NCI-H1092 treated with DMSO at 0.1 percent for 48 hours (cell line): Measurements from ENCODE around the gene TH.
A peak's percentile ranks its signal among the peaks of the same experiment; 100 is the strongest.
"Not testable (repeated sequence)": the region's sequence is repeated elsewhere in the genome, so short reads cannot be mapped to it uniquely, and the experiment has no call there.

ENCODE experiments used
- DNase-seq: peaks from one replicate; lab custom pipeline; 2025; lab: John Stamatoyannopoulos, UW

The TH gene

DNA sequence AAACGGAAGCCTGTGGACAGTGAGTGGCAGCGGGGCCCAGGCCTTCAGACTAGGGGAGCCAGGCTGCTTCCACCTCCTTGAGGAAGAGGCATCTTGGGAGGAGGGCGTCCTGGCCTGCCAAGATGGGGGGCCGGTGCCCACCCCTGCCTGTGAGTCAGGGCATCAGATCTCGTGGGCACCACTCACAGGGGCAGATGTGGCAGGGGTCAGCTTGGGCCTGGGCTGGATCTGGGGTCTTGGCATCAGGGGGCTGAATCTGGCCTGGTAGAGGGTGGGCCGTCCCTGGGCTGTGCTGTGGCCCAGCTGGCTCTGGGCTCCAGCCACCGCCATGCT is 24.1 kb upstream of the TH start:
- DNase-seq, result no peak

DNA sequence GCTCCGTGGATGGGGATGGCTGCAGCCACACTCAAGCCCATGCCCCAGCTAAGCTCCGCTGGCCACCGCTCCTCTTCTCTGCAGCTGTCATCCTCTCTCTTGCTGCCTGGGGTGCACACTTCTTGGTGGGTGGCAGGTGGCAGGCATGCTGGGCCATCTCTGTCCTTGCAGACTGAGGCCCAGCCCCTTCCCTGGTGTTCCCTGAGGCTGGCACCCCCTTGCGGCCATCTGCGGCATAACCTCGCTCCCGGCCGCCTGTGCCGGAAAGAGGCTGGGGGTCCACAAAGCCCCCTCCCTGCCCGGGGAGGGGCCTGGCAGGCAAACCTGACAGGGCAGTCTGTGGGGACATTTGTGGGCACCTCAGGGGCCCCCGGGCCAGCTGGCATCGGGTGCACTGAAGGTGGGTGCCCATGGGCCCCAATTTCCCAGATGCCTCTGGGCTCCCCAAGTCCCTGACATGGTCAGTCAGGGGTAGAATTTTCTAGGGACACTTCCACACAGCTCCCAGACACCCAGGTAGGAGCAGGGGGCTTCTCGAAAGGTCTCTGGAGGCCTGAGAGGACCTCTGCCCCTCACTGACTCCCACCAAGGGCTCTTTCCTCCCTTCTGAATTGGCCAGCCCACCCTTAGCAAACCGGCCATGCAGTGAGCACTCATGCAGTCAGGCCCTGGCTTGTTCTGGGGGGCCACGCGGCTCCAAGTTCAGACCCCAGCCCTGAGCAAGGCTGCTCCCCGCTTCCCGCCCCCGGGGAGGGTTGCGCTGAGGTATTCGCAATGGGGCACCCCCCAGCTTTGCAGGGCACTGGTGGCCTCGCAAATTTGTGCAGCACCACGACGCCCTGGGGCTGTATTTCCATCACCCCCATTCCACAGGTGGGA is 23.5 kb upstream of the TH start:
- DNase-seq, result peak; percentile 60

DNA sequence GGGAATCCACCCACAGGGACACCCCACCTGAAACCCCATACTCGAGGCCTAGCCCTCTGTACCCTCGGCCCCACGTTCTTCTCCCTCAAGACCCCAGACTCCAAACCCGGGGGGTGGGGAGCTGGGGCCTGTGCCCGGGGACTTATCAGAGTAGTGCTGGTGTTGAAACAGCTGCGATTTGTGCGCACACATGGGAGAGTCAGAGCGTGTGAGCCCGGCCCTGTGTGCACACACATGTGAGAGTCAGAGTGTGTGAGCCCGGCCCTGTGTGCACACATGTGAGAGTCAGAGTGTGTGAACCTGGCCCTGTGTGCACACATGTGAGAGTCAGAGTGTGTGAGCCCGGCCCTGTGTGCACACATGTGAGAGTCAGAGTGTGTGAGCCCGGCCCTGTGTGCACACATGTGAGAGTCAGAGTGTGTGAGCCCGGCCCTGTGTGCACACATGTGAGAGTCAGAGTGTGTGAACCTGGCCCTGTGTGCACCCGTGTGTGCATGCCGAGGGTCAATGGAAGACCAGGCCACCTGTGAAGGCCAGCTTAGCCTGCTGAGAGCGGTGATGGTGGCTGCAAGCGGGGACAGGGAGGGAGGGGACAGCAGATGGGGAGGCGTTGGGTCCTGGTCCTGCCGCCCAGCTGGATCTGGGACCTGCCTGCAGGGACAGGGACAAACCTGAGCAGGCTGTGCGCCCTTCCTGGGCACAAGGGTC is 22.4 kb upstream of the TH start:
- not testable (repeated sequence) for DNase-seq

DNA sequence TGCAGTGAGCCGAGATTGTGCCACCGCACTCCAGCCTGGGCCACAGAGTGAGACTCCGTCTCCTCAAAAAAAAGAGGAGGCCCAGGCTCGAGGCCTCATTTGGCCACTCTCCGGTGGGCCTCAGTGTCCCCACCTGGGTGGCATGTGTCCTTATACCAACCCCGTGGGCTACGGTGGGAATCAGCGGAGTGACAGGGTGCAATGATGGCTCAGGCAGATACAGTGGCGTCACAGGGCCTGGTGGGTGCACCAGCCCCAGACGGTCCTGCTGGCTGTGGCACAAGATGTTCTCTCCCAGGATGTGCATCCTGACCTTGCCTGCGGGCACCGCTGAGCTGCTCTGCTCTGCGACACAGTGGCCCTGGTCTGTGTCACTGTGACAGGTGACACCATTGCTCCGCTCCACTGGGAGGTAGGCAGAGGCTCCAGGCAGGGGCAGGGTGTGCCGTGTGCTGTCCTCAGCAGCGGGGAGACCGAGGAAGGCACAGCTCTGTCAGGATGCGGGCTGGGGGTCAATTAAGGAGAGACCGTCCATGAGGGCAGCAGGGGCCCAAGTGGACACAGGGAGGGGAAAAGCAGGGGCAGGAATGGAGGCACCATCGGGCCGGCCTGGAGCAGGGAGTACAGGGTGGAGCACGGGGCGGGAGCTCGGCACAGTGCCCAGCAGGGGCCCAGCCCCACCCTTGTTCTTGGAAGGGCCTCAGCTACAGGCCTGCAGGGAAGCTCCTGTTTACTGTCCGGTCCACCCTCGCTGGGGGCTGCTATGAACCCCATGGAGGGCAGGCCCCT is 21.7 kb upstream of the TH start:
- DNase-seq, result no peak

DNA sequence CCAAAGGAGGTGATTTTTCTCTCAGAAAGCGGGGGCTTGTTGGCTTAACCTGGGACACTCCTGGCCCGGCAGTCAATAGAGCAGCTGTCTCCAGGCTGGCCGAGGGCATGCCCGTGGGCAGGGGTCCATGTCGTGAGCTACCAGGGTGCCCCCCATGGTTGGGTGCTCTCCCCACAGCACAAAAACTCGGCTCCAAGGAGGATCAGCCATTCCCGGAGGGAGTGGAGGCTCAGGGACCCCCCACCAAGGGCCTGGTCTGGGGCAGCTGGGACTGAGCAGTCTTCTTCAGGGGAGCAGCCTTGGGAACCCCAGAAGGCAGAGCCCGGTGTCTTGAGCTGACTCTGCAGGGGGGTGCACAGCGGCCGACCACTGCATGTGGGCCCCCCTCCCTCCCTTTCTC is 20.8 kb upstream of the TH start:
- DNase-seq, result no peak

DNA sequence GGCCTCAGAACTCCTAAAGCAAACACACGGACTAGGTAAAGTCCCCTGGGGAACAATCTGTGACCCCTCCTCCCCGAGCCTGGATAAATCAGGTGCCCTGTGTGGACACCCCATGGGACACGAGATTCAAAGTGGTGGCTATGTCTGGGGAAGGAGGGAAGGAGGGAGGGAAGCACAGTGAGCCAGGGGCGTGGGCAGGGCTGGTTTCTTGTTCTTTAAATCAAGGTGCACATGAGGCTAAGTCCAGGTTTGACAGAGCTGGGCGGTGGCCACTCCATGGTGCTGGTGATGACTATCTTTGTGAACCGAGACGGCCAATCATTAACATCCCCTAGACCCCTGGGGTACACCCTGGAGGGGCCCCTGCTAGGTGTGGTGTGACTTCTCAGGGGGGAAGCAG is 20.3 kb upstream of the TH start:
- DNase-seq, result no peak

DNA sequence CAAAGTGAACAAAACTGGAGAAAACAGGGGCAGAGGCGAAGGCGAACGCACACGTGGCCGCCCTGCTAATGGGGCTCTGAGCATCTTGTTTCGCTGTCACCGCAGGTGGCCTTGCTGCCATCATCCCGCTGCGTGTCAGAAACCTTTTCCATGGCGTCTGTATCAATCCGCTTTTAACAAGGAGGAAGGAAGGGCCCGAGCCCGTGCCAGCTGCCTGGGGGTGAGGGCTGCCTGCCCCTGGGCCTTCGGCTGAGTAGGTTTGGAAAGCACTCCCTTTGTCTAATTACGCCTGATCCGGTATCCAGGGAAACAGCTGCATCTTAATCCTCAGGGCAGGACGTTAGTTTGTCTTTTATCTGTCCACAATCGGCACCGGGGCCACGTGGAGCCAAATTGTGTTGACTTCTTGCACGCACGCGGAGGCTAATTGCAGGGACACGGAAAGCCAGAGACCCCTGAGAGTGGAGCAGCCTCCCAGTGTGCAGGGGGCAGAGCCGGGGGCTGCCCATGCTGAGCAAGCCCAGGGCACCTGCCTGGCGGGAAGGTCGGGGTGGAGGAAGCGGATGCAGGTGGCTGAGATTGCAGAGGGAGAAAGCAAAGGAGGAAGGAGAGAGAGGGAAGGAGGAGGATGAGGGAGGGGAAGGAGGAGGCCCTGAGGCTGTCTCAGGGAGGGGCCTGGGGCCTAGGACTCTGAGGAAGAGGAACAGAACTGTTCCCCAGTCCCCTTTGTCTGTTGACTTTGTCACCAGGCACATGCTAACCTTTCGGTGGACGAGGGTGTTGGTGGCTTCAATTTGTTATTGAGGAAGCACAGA is 19.2 kb upstream of the TH start:
- peak; percentile 87 for DNase-seq

DNA sequence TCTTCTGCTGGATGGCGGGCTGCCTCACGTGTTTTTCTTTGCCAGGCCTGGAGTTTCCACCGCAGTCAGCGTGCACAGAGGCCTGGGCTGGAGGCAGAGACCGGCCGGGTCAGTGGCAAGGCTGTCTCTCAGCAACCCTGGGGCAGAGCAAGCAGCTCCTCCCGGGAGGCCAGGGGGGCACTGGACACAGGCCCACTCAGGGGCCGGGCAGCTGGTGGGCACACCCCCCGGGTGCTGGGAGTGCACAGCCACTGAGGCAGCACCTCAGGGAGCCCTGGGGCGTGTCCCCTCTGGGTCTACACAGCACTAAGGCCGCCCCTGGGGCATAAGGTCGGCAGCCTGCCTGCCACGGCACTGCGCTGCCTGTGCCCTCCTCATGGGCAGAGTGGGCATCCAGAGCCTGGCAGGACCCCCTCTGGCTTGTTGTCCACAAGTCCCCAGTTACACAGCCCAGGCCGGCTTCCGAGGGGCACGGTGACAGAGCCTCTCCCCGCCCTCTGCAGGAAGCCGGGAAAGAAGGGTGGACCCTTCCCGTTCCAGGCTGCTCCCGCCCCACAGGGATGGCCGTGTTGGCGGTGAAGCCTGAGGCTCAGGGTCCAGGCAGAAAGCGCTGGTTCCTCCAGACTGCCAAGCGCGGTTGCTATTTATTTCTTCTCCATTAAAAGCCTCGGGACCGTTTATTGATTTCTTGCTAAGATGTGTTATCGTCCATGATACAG is 18.5 kb upstream of the TH start:
- no peak for DNase-seq

DNA sequence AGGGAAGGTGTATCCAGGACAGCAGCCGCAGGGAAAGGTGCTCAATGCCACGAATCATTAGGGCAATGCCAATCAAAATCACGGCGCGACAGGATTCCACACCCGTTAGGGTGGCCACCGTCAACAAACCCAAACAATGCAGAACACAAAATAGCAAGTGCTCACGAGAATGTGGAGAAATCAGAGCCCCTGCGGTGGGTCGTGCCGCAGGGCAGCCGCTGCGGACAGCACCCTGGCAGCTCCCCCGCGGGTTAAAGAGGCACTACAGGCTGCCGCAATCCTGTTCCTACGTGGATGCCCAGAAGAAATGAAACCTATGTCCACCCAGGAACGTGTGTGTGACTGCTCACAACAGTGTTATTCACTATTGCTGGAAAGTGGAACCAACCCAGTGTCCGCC is 17.1 kb upstream of the TH start:
- DNase-seq, result no peak

DNA sequence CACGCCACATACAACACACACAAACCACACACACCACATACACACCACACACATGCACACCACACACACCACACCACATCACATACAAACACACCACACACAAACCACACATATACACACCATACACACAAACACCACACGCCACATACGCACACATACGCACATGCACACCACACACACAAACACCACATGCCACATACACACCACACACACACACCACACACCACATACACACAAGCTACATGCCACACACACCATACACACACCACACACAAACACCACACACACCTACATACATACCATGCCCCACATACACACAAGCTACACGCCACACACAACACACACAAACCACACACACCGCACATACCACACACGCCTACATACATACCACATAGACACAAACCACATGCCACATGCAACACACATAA is 15.7 kb upstream of the TH start:
- no peak for DNase-seq

DNA sequence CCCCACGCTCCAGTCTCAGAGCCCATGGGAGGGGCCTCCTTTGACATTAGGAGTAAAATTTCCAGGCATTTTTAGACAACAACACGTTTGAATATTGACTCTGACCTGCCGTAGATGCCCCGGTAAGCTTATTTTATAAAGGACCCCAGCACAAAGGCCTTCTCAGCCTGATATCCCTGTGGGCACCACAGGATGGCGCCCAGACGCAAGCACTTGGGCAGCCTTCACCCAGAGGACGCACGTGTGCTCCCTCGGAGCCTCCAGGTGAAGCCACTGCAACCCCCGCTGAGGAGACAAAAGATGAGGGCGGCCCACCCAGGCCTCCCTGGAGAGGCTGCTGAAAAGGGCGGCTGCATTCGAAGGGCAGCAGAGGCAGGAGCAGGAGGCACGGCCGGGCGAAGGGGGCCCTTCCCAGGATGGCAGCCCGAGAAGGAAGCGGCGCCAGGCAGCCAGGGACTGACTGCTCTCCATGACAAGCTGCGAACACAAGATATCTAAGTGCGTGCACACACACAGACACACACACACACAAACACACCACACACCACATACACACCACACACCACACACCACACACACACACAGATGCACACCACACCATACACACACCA is 15.2 kb upstream of the TH start:
- peak; percentile 86 for DNase-seq

DNA sequence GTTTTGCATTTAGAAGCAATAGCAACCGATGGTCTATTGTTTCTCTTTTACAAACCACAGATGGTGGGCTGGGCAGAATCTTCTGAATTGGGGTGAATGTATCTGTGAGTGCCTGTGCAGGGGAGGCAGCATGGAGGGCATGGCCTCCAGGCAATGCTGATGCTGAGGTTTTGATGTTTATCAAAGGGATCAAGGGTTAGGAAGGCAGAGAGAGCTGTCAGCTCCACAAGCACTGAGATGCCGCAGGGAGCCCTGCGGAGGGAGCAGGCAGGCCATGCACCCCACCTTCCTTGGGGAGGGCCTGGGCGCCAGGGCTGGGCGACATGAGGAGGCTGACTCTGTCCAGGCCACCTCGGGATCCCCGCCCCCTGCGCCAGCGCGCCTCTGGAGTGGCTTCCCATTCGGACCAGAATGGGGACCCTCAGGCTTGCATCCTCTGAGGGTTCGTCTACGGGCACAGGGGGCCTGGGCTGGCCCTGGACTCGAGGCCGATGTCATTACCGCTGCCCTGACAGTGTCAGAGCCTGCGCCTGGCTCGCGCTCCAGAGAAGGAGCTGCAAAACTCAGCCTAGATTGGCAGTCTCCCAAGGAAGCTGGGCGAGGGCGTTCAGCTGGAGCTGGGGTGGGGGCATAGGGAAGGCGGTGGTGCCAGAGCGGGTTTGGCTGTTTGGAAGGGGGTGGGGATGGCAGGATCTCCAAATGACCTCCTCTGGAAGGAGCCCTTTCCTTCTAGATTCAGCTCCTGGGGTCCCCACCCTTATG is 13.9 kb upstream of the TH start:
- DNase-seq, result peak; percentile 65

DNA sequence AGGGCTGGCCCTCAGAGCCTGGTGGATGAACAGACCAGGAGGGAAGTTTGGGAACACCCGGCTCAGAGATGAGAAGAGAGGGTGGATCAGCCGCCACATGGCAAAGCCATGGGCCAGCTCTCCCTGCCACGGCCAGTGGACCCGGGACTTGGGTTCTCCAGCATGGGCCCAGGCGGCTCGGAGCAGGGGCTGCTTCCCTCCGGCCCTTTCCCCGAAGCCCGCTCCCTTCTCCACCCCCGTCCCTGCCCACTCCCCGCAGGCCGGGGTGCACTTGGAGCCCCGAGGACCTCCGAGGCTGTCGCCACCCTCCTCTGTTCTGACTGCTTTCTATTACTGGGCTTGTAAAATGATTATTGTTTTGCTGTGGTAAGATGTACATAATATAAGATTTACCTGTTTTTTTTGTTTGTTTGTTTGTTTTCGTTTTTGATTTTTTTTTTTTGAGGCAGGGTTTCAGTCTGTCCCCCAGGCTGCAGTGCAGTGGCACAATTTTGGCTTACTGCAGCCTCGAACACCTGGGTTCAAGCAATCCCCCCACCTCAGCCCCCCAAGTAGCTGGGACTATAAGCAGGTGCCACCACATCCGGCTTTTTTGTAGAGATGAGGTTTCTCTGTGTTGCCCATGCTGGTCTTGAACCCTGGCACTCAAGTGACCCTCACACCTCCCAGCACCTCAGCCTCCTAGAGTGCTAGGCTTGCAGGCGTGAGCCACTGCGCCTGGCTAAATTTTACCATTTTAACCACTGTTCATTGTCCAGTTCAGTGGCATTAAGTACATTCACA is 11.3 kb upstream of the TH start:
- DNase-seq, result no peak

DNA sequence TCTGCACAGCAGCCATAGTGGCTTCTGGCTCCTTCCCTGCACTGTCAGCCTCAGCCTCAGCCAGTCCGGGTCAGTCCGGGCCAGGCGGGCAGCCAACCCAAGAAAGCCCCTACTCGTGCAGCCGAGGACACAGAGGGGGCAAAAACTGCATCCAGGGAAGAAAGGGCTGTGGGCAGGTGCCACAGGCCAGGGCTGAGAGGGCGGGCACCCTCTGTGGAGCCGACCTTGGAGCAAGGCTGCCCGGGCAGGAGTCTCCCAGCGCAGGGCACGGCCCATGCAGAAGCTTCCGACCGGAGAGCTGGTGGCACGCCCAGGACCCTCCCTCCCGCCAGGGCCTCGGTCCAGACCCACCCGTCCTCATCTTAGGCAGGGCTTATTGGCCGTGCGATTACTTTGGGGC is 10.5 kb upstream of the TH start:
- no peak for DNase-seq

DNA sequence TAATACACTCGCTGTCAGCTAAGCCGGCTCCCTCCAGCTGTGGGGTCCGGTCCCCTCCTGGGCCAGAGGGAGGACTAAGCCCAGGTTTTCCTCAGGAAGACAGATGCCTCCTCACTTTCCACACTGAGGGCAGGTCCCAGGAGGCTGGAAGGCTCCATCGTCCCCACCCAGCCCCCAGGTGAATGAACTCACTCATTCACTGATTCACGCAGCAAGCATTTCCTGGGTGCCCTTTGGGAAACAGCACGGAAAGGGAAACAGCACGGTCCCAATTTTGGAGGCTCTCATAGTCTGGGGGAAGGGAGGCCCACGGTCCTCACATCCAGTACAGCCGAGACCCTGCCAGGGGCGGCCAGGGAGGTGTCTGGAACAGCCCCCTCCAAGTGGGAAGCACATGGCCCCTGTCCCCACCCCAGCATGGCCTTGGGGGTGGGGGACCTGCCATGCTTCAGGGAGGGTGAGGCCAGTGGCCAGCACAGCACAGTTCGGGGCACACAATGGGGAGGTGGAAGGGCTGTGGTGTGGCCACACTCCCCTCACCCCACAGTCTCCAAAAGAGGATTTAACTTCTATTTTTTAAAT is 9.3 kb upstream of the TH start:
- no peak for DNase-seq

DNA sequence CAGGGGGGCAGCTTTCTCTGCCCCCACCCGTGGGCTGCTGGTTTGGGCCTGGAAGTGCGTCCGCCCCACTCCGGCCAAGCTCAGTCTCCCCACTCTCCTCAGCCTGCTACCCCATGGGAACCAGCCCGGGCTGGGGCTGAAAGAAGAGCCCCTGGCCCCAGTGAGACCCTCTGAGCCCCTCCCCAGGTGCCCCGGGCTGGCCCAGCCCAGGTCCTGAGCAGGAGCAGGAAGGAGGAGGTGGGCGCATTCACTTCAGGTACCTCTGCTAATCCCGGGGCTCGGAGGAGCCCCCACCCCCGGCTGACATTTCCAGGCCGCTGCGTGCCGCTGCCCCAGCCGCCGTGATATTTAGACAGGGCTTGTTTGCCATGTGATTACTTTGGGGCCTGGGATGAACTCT is 8.7 kb upstream of the TH start:
- no peak for DNase-seq

DNA sequence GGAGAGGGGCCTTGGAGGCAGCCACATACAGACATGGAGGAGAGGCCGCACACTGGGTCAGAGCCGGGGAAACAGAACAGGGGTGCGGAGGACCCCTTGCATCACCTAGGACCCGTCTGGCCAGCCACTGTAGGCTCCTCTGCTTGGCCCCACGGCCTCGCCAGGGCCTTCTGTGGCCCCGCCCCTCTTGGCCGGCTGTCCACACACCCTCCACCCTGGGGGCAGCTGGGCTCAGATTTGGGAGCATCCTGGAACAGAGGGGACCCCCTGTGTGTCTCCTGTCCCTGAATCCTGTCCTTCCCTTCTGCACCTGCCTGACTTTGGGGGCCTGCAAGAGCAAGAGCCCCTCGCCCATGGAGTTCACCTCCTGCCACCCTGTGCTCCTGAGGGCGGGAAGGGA is 7.9 kb upstream of the TH start:
- DNase-seq, result no peak

DNA sequence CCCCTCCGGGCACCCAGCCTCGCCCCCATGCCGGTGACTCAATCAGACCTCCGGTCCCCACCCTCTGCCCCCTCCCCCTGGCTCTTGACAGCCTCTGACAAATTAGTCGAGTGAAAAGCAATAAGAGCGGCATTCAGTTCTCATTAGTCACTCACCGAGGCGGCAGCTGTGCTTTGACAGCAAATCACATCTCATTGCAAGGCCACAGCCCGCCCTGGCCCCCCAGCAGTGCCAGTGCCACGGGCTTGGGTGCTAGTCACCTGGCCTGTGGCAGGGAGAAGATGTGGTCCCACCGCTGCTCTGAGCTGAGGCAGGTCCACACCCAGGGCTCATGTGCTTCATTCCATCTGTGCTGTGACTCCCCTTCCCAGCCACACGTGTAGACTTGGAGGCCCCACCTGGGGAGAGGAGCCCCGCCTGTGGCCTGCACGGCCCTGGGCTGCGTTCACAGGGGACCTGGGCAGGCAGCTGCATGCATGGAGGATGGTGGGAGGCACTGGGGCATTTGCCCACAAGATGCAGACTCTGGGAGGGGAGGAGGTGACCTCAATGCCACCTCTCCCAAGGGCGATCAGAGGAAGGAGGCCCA is 7.4 kb upstream of the TH start:
- DNase-seq, result no peak
